Amygdala (tissue), 56 donors: ENCODE measurements around the gene GPR68.
"Not testable (repeated sequence)": the region's sequence is repeated elsewhere in the genome, so short reads cannot be mapped to it uniquely, and the experiment has no call there.

ENCODE experiments used
- DNase-seq, 56 donors: peaks; one replicate each; lab custom pipeline; 2025; lab: John Stamatoyannopoulos, UW

GPR68 gene

GRCh38 chr14:91230397-91231035, 14.0 kb downstream of the GPR68 start:
- no peak for DNase-seq

- DNase-seq = no peak
Observed at GRCh38 chr14:91229743-91230200, 14.7 kb downstream of the GPR68 start.

GRCh38 chr14:91229005-91229382, 15.5 kb downstream of the GPR68 start:
- DNase-seq = no peak

GRCh38 chr14:91228112-91229004, 16.1 kb downstream of the GPR68 start:
- DNase-seq = no peak

- no peak for DNase-seq
Observed at GRCh38 chr14:91227183-91227628, 17.3 kb downstream of the GPR68 start.

- DNase-seq = not testable (repeated sequence)
Observed at GRCh38 chr14:91226360-91226759, 18.1 kb downstream of the GPR68 start.

- DNase-seq = no peak
Observed at GRCh38 chr14:91225025-91225424, 19.5 kb downstream of the GPR68 start.

GRCh38 chr14:91223028-91223783, 21.3 kb downstream of the GPR68 start:
- DNase-seq = no peak

- no peak for DNase-seq
Observed at GRCh38 chr14:91221270-91221669, 23.2 kb downstream of the GPR68 start.

- DNase-seq = peak in 1 of 56 donors; percentile 23
Observed at GRCh38 chr14:91220581-91221000, 23.9 kb downstream of the GPR68 start.

GRCh38 chr14:91219517-91220389, 24.8 kb downstream of the GPR68 start:
- no peak for DNase-seq

GRCh38 chr14:91218014-91218413, 26.5 kb downstream of the GPR68 start:
- DNase-seq = no peak

GRCh38 chr14:91216731-91217226, 27.7 kb downstream of the GPR68 start:
- DNase-seq = no peak

GRCh38 chr14:91215381-91215780, 29.1 kb downstream of the GPR68 start:
- DNase-seq = no peak

- no peak for DNase-seq
Observed at GRCh38 chr14:91214306-91214705, 30.2 kb downstream of the GPR68 start.

- no peak for DNase-seq
Observed at GRCh38 chr14:91211017-91211416, 33.5 kb downstream of the GPR68 start.

- DNase-seq = no peak
Observed at GRCh38 chr14:91207008-91207407, 37.5 kb downstream of the GPR68 start.

- no peak for DNase-seq
Observed at GRCh38 chr14:91205459-91205858, 39.0 kb downstream of the GPR68 start.

GRCh38 chr14:91204657-91205056, 39.8 kb downstream of the GPR68 start:
- no peak for DNase-seq
